Activated naive CD8-positive, alpha-beta T cell treated with anti-CD3 and anti-CD28 coated beads, Interleukin-2, amount 10 ng/mL, durations not matched to agents 7 days and 5 days (primary cell): ENCODE data around the gene B3GAT1. TPM values are rescaled to one million over a fixed set of nuclear protein-coding genes. Genes with fewer than 3 reads are reported as not detected.

ENCODE experiments used
- ATAC-seq: fragments of 150-1000 bp; cut with Tn5 transposase; one replicate; pipeline ENCODE4 v1.10.0; 2021; ENCODE audit warnings: low read depth, moderate library complexity
- POLR2A ChIA-PET: fragments of 350-600 bp; sonication (Branson Sonifier 250); formaldehyde crosslinking; loops from one replicate; lab custom pipeline; 2021; ENCODE audit warnings: antibody characterized with exemption; lab: Charles Lee
- DNase-seq: peaks from one replicate; pipeline ENCODE4 v3.0.0; 2021
- H3K27ac Mint-ChIP-seq: one replicate; pipeline ENCODE4 v1.8.0; 2022; ENCODE audit warnings: mild to moderate bottlenecking, mixed read lengths
- H3K27me3 Mint-ChIP-seq: one replicate; pipeline ENCODE4 v1.8.0; 2022; ENCODE audit warnings: mild to moderate bottlenecking, moderate library complexity, mixed read lengths
- H3K36me3 Mint-ChIP-seq: one replicate; pipeline ENCODE4 v1.8.0; 2021; ENCODE audit warnings: mild to moderate bottlenecking, mixed read lengths
- H3K4me1 Mint-ChIP-seq: one replicate; pipeline ENCODE4 v1.8.0; 2021; ENCODE audit warnings: mixed read lengths
- H3K4me3 Mint-ChIP-seq: one replicate; pipeline ENCODE4 v1.8.0; 2022; ENCODE audit warnings: mild to moderate bottlenecking, moderate library complexity, mixed read lengths
- H3K9me3 Mint-ChIP-seq: one replicate; pipeline ENCODE4 v1.8.0; 2021; ENCODE audit warnings: mixed read lengths
- total RNA-seq, 2 experiments: library from RNA; stranded (reverse); gene quantifications; one replicate each; pipeline ENCODE4 v1.2.3, GENCODE V29; 2021

The B3GAT1 gene
- total RNA-seq, 2 experiments from 2014 or later, result 0.44 to 0.60 TPM

DNA sequence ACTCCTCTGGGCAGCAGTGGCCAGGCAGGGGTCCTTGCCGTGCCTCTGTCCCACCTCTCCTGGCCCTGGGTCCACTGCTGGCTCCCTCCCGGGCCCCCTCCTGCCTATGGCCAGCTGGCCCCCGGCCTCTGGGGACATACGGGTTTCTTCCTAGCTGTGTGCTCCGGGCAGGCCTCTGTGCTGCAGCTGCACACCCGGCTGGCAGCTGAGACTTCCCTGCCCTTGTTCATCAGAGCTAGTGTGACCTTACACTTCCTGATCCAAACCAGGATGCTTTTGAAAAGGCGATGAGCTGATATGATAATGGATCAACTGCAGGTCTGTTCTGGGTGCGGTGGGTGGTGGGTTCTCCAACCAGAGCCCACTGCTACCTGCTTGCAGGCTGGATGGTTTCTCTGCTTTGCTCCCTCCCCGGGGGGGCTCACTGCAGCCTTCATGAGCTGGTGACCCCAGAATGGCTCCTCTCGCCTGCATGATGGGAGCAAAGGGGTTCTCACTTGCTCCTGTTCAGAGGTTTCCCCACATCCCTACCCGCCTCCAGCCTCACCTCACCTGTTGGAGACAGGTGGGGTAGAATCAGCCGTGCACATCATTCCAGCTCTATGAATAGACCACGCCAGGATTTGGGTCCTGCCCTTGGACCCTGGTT is 13.3 kb downstream of the B3GAT1 start:
- no peak overlapping the region for H3K27ac Mint-ChIP-seq
- H3K9me3 Mint-ChIP-seq, result no peaks in the 10 kb centered on the region
- no peaks in the 10 kb centered on the region for H3K4me1 Mint-ChIP-seq
- no peak overlapping the region for H3K4me3 Mint-ChIP-seq
- no peaks in the 10 kb centered on the region for H3K36me3 Mint-ChIP-seq
- no peak for ATAC-seq
- no peak for DNase-seq
- H3K27me3 Mint-ChIP-seq, result peaks cover 9% of the 10 kb centered on the region
- POLR2A ChIA-PET, result no interaction called here

DNA sequence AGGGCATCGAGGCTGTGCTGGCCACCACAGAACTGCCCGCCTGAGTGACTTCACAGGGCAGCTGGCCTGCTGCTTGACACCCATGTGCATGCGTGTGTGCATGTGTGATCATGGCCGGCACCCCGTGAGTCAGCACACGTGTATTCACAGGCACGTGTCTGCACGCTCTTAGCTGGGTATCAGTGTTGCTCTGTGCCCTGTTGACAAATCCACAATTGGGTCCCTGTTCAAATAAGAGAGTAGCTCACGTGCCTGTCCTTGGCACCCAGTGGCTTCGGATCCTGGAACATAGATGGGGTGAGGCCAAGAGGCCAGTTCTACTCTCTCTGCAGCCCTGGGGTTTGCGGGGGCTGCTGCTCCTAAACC is 14.0 kb downstream of the B3GAT1 start:
- POLR2A ChIA-PET, result no interaction called here
- Mint-ChIP-seq H3K27ac (no peak overlapping the region), H3K4me3 (no peak overlapping the region), H3K27me3 (peaks cover 12% of the 10 kb centered on the region), H3K9me3 (no peaks in the 10 kb centered on the region), H3K4me1 (no peaks in the 10 kb centered on the region), H3K36me3 (no peaks in the 10 kb centered on the region)
- DNase-seq (peak; percentile 23), ATAC-seq (no peak)

DNA sequence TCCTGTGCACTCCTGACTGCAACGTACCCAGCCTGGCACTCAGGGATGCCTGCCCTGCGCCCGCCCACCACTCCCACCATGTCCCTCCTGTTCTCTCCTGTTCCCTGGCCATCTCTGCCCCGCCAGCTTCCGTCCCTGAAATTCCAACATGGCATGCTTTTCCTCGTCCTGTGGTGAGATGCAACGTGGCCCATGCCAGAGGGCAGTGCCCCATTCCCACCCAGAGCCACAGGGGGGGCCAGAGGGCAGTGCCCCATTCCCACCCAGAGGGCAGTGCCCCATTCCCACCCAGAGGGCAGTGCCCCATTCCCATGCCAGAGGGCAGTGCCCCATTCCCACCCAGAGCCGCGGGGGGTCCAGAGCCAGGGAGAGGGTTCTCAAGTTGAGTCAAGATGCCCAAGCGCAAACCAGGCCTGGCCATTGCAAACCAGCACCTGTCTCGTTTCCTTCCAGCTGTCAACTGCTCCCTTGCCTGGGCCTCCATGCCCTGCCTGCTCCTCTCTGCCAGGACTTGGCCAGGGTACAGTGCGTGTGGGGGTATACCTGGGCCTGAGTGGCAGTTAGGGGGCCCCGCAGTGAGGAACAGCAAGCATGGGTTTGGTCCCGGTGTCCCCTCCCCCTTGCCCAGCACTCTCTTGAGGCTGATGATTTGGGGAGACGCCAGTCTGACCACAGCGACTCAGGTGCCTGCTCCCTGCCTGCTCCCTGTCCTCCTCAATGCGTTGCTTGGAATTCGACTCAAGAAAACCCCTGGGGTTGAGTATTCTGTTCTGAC is 14.6 kb downstream of the B3GAT1 start:
- H3K9me3 Mint-ChIP-seq, result no peaks in the 10 kb centered on the region
- ATAC-seq (no peak), DNase-seq (no peak)
- no peak overlapping the region for H3K4me3 Mint-ChIP-seq
- no peaks in the 10 kb centered on the region for H3K4me1 Mint-ChIP-seq
- H3K27ac Mint-ChIP-seq, result no peak overlapping the region
- POLR2A ChIA-PET, result no interaction called here
- H3K36me3 Mint-ChIP-seq, result no peaks in the 10 kb centered on the region
- H3K27me3 Mint-ChIP-seq, result peaks cover 13% of the 10 kb centered on the region

DNA sequence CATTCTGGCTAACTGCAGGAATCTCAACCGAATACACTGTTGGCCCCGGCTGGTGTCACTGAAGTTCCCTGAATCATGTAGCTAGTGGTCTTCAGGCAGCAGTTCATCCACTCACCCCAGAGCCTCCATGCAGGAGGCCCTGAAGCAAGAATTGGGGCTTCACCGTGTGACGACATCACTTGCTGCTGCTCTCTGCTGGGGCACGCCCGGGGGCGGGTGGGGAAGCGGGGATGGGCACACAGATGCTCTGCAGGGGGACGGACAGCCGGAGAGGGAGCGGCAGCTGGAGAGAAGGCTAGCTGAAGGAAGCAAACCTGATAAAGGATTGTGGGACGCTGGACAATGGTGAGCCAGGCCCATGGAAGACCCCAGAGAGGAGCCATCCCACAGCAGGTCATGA is 17.0 kb downstream of the B3GAT1 start:
- no peaks in the 10 kb centered on the region for H3K4me1 Mint-ChIP-seq
- peaks cover 8% of the 10 kb centered on the region for H3K27me3 Mint-ChIP-seq
- H3K4me3 Mint-ChIP-seq, result no peak overlapping the region
- no peaks in the 10 kb centered on the region for H3K9me3 Mint-ChIP-seq
- DNase-seq (no peak), ATAC-seq (no peak)
- POLR2A ChIA-PET, result no interaction called here
- H3K27ac Mint-ChIP-seq, result no peak overlapping the region
- no peaks in the 10 kb centered on the region for H3K36me3 Mint-ChIP-seq

DNA sequence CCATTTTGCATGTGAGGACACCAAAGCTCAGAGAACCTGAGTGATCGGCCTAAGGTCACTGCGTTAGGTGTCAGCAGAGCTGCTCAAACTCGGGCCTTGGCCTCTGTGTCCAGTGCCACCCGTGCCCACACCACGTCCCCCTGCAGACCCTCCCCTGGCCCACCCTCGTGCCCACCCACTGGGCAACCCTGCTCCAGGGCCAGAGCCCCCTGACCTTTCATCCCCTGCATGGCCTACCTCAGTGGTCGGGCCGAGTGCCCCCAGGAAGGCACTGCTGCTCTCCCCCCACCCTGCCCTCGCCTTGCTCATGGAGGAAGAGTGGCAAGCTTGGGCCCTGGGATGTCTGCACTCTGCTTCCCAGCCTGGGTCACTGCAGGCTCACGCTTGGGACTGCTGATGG is 17.7 kb downstream of the B3GAT1 start:
- H3K27ac Mint-ChIP-seq, result no peak overlapping the region
- H3K4me3 Mint-ChIP-seq, result no peak overlapping the region
- DNase-seq (no peak), ATAC-seq (no peak)
- peaks cover 8% of the 10 kb centered on the region for H3K27me3 Mint-ChIP-seq
- H3K9me3 Mint-ChIP-seq, result no peaks in the 10 kb centered on the region
- H3K4me1 Mint-ChIP-seq, result no peaks in the 10 kb centered on the region
- POLR2A ChIA-PET, result no interaction called here
- H3K36me3 Mint-ChIP-seq, result no peaks in the 10 kb centered on the region

DNA sequence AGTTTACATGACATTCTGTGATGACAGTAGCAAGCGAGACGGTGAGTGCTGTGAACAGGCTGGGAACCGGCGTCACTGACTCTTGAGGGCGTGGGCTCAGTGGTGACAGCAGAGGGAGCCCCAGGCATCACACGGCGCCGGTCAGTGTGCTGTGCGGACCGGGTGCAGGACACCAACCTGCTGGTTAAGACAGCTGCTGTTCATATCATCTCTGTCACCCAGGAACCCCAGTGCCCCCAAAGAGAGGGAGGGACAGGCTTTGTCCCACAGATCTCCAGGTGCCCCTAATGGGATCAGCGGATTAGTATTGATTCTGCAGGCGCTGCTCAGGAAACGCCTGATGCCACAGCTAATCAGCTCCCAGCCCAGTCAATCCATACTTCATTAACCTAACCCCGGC is 18.4 kb downstream of the B3GAT1 start:
- no peak overlapping the region for H3K27ac Mint-ChIP-seq
- POLR2A ChIA-PET, result no interaction called here

DNA sequence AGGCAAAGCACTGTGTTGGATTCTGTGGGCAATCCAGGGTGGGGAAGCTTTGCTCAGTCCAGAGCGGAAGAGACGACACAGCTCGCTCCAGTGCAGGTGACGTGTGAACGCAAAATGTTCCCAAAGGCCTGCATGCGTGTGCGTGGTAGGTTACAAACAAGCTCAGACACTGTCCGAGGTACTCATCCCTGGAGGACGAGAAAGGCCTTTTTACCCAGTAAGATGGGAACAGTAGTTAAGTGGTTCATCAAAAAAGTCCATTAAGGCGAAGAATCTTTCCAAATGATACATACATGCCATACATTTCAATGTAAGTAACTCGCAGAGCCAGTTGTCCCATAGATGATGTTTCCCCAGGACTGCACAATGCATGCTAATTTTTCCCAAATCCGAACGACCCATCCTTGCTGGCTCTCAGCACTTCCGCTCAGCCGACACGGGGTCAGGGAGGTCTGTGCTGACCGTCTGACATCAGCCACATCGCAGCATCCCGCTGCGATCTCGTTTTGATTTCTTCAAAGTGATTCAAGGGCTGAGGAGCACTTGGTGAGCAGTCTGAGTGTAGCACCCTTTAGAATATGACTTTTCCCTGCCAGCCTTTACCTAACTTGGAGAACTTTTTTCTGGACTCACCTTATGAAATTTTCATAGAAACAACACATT is 19.0 kb downstream of the B3GAT1 start:
- H3K36me3 Mint-ChIP-seq, result no peaks in the 10 kb centered on the region
- no peak for ATAC-seq
- H3K27me3 Mint-ChIP-seq, result peaks cover 8% of the 10 kb centered on the region
- H3K27ac Mint-ChIP-seq, result no peak overlapping the region
- no peak for DNase-seq
- no peaks in the 10 kb centered on the region for H3K9me3 Mint-ChIP-seq
- H3K4me3 Mint-ChIP-seq, result no peak overlapping the region
- H3K4me1 Mint-ChIP-seq, result no peaks in the 10 kb centered on the region
- POLR2A ChIA-PET, result no interaction called here

More for the DNA sequence above, 18.4 kb downstream of the B3GAT1 start:
- DNase-seq (no peak), ATAC-seq (no peak)
- no peaks in the 10 kb centered on the region for H3K36me3 Mint-ChIP-seq
- peaks cover 8% of the 10 kb centered on the region for H3K27me3 Mint-ChIP-seq
- H3K9me3 Mint-ChIP-seq, result no peaks in the 10 kb centered on the region
- H3K4me3 Mint-ChIP-seq, result no peak overlapping the region
- no peaks in the 10 kb centered on the region for H3K4me1 Mint-ChIP-seq

DNA sequence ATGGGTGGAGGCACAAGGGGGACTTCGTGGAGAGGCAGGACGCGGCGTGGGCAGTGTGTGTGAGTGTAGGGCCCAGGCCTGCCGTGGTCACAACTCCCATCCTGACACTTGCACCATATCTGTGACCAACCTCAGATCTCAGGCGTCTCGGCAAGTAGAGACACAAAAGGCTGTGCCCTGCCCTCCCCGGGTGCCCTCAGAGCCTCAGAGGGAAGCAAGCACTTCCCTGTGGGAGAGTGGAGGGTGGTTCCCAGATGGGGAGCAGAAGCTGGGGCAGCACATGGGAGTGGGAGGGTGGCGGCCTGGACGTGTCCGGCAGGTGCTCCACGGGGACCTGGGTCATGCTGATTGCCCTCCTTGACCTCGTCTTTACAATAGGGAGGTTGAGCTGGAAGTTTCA is 20.4 kb downstream of the B3GAT1 start:
- H3K4me1 Mint-ChIP-seq, result peaks cover 8% of the 10 kb centered on the region
- H3K27me3 Mint-ChIP-seq, result peaks cover 9% of the 10 kb centered on the region
- no peaks in the 10 kb centered on the region for H3K36me3 Mint-ChIP-seq
- H3K9me3 Mint-ChIP-seq, result no peaks in the 10 kb centered on the region
- H3K27ac Mint-ChIP-seq, result no peak overlapping the region
- H3K4me3 Mint-ChIP-seq, result no peak overlapping the region
- DNase-seq (no peak), ATAC-seq (no peak)
- POLR2A ChIA-PET, result no interaction called here

DNA sequence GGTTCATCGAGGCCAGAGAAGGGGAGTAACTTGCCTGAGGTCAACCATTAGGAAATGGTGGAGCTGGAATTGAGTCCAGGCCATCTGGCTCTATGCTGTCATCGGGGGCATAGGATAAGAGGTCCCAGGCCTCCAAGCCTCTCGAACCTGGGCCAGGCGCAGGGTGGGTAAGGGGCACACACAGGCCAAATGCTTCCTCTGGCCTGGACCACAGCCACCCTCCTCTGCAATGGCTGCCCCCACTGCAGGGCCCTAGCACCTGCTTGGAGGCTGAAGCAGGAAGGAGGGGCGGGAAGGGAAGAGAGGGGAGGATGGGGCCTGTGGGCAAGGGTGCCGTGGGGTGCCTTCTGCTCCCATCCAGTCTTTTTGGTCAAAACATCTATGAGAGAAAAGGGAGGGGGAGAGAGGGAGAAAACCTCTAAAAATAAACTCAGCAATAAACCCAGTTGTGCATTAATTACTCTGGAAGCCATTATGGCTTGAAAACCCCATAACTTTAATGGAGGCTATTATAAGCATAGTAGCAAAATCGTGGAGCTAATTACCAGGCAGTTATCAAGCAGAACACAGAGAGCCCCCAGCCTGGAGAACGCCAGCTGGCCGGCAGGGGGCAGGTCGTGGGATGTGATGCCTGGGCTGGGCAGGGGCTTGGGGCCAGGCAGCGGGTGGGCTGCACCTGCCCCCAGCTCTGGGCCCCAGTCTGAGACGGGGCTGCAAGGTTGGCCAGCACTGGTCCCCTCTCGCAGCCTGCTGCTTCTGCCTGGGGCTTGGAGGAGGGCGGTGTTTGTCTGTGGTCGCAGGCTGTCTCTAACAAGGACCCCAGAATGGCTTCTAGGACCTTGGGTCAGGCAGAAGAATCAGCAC is 21.1 kb downstream of the B3GAT1 start:
- no peaks in the 10 kb centered on the region for H3K36me3 Mint-ChIP-seq
- peaks cover 12% of the 10 kb centered on the region for H3K27me3 Mint-ChIP-seq
- H3K4me3 Mint-ChIP-seq, result no peak overlapping the region
- no peak overlapping the region for H3K27ac Mint-ChIP-seq
- peaks cover 12% of the 10 kb centered on the region for H3K4me1 Mint-ChIP-seq
- ATAC-seq, result no peak
- no peaks in the 10 kb centered on the region for H3K9me3 Mint-ChIP-seq
- POLR2A ChIA-PET, result no interaction called here
- DNase-seq, result no peak

DNA sequence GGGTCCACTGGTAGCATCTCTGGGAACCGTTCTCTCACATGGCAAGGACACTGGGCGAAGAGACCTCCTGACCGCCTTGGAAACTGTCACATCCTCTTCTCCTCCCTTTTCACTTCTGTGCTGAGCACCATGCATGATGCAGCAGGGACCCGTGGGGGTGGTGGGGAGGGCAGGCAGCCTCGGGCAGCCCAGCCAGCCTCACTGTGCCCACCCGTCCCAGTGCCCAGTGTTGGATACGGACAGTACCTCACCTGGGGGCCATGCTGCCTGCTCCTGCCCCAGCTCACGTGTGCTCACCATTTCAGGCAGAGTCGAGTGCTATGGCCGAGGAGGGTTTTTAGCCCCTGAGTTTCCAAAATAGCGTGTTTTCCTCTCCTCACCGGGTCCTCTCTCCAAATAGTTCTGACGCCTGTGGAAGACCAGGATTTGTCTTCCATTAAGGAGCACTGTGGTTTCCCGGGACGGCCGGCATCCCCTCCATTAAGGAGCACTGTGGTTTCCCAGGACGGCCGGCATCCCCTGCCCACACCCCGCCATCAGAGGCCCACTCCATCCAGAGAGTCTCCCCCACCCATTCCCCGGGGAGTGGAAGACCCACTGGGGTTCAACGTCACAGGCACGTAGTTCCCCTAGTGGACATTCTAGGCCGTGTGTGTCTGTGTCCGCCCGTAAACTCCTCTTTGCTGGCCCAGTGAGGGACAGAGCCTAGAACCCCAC is 22.4 kb downstream of the B3GAT1 start:
- H3K27me3 Mint-ChIP-seq, result peaks cover 19% of the 10 kb centered on the region
- H3K9me3 Mint-ChIP-seq, result no peaks in the 10 kb centered on the region
- DNase-seq, result no peak
- H3K27ac Mint-ChIP-seq, result no peak overlapping the region
- no peaks in the 10 kb centered on the region for H3K36me3 Mint-ChIP-seq
- no peak for ATAC-seq
- POLR2A ChIA-PET, result no interaction called here
- H3K4me3 Mint-ChIP-seq, result no peak overlapping the region
- peaks cover 14% of the 10 kb centered on the region for H3K4me1 Mint-ChIP-seq

DNA sequence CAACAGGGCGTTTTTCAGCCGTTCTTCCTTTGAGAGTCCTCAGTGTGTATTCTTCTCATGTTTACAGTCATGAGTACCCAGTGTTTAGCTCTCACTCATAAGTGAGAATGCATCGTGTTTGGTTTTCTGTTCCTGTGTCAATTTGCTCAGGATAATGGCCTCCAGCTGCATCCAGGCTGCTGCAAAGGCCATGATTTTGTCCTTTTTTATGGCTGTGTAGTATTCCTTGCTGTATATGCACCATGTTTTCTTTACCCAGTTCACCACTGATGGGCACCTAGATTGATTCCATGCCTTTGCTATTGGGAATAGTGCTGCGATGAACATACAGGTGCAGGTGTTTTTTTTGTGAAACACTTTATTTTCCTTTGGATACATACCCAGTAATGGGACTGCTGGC is 23.5 kb downstream of the B3GAT1 start:
- no peaks in the 10 kb centered on the region for H3K36me3 Mint-ChIP-seq
- POLR2A ChIA-PET, result no interaction called here
- no peaks in the 10 kb centered on the region for H3K9me3 Mint-ChIP-seq
- H3K27me3 Mint-ChIP-seq, result peaks cover 19% of the 10 kb centered on the region
- peaks cover 14% of the 10 kb centered on the region for H3K4me1 Mint-ChIP-seq
- ATAC-seq (no peak), DNase-seq (no peak)
- H3K27ac Mint-ChIP-seq, result no peak overlapping the region
- no peak overlapping the region for H3K4me3 Mint-ChIP-seq

DNA sequence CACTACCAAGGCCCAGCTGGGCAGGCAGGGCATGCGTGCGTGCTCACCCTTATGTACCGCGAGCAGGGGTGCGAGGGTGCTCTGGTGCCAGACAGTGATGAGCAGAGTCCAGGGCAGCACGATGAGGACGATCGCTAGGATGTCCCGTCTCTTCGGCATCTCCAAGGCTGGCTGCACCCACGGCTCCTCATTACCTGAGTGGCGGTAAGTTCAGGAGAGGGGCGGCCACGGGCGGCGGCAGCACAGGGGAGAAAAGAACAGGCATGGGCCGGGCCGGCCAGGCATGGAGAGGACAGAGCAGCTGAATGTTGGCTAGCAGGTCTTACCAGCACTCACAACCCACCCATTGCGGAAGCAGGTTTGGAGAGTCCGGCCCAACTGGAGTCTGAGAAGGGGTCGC is 24.5 kb downstream of the B3GAT1 start:
- no peak overlapping the region for H3K27ac Mint-ChIP-seq
- DNase-seq (no peak), ATAC-seq (no peak)
- H3K36me3 Mint-ChIP-seq, result no peaks in the 10 kb centered on the region
- POLR2A ChIA-PET, result interaction anchor here (0.9 kb wide), 1 partner anchor 401 kb away, joined by 3 read pairs; no protein-coding TSS in a partner anchor
- H3K27me3 Mint-ChIP-seq, result peaks cover 14% of the 10 kb centered on the region
- no peaks in the 10 kb centered on the region for H3K9me3 Mint-ChIP-seq
- H3K4me1 Mint-ChIP-seq, result peaks cover 14% of the 10 kb centered on the region
- no peak overlapping the region for H3K4me3 Mint-ChIP-seq

DNA sequence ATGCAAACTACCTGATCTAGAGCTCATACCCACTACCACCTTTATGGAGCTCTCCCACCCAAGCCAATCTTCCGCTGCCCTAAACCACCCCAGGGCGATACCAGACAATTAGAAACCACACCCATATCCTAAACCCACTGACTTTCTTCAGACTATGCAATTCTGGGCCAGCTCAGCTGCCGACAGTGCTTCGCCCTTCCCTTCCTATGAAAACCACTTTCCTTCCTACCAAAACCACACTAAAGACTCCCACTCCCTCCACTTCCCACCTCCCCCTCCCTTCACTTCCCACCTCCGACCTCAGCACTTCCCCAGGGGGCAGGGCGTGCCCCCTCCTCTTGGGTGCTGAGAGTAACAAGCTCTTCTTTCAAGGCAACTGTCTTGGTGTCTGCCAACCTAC is 25.1 kb downstream of the B3GAT1 start:
- Mint-ChIP-seq H3K4me3 (peak overlapping the region; percentile 12), H3K27me3 (peaks cover 13% of the 10 kb centered on the region), H3K4me1 (peaks cover 14% of the 10 kb centered on the region), H3K36me3 (no peaks in the 10 kb centered on the region), H3K9me3 (no peaks in the 10 kb centered on the region), H3K27ac (no peak overlapping the region)
- POLR2A ChIA-PET, result interaction anchor here (0.9 kb wide), 1 partner anchor 400 kb away, joined by 3 read pairs; no protein-coding TSS in a partner anchor
- DNase-seq, result no peak
- ATAC-seq, result peak; percentile 55
